HG03060 (cell line): ENCODE data around the gene CTSS.

Source experiments
- ATAC-seq: cut with Tn5 transposase; IDR thresholded peaks from one replicate; pipeline ENCODE4 v1.9.1; 2021; ENCODE audit warnings: low read depth, moderate number of reproducible peaks; ENCODE audit not compliant: unreplicated experiment

Gene CTSS

GRCh38 chr1:150706091-150706490 is 59.5 kb downstream of the CTSS start:
- no peak for ATAC-seq

GRCh38 chr1:150703427-150703826 is 62.2 kb downstream of the CTSS start:
- ATAC-seq: no peak

- peak; percentile 95 for ATAC-seq
Measured at GRCh38 chr1:150696995-150697927, 68.3 kb downstream of the CTSS start, which contains the start of gene GOLPH3L. Gene GOLPH3L, minus strand, starts transcription at chr1:150697154. Its CDS starts 2,316 bp downstream, at chr1:150694838.

- ATAC-seq: no peak
Measured at GRCh38 chr1:150696590-150696989, 69.0 kb downstream of the CTSS start.

GRCh38 chr1:150696162-150696561 is 69.4 kb downstream of the CTSS start:
- no peak for ATAC-seq

GRCh38 chr1:150695561-150695960 is 70.0 kb downstream of the CTSS start:
- ATAC-seq: no peak

- no peak for ATAC-seq
Measured at GRCh38 chr1:150692720-150693119, 72.9 kb downstream of the CTSS start.

GRCh38 chr1:150688763-150689162 is 76.8 kb downstream of the CTSS start:
- ATAC-seq: no peak

GRCh38 chr1:150686275-150686674 is 79.3 kb downstream of the CTSS start:
- ATAC-seq: no peak

- ATAC-seq: no peak
Measured at GRCh38 chr1:150683914-150684313, 81.7 kb downstream of the CTSS start.
